Neutrophil (primary cell): ENCODE measurements around the gene EFCAB5.

Experiments used
- H3K27ac ChIP-seq: fragments of 200-600 bp; sonication (generic); 2 replicates; pipeline ENCODE4 v1.5.1; 2016; ENCODE audit warnings: mild to moderate bottlenecking, moderate library complexity
- H3K27me3 ChIP-seq: fragments of 200-600 bp; sonication (generic); 2 replicates; pipeline ENCODE4 v1.6.0; 2016; ENCODE audit warnings: mild to moderate bottlenecking
- H3K36me3 ChIP-seq: fragments of 200-600 bp; sonication (generic); 2 replicates; pipeline ENCODE4 v1.5.1; 2017
- H3K4me1 ChIP-seq, 2 experiments: fragments of 200-600 bp in 1 of 2; sonication (generic) in 1 of 2; 1 replicate in 1 of 2; 2 replicates in 1 of 2; pipeline versions ENCODE4 v1.5.1 to v1.6.1; 2013 to 2016; ENCODE audit warnings: low read depth in 1 of 2, low read length in 1 of 2, mild to moderate bottlenecking in 1 of 2, moderate library complexity in 1 of 2; ENCODE audit not compliant: control insufficient read depth in 1 of 2, insufficient read depth in 1 of 2
- H3K4me3 ChIP-seq, 2 experiments: fragments of 200-600 bp in 1 of 2; sonication (generic) in 1 of 2; 1 replicate in 1 of 2; 2 replicates in 1 of 2; pipeline ENCODE4 v1.5.1; 2013 to 2016; ENCODE audit warnings: low read depth in 1 of 2, low read length in 1 of 2, mild to moderate bottlenecking in 1 of 2, moderate library complexity in 1 of 2
- H3K9me3 ChIP-seq: fragments of 200-600 bp; sonication (generic); 2 replicates; pipeline ENCODE4 v1.5.1; 2016
- TF ChIP-seq, protein P1 (sequence below): fragments of 200-600 bp; sonication (generic); IDR thresholded peaks from 2 replicates; pipeline ENCODE4 v1.5.1; 2016; ENCODE audit warnings: antibody characterized with exemption

EFCAB5 gene

DNA sequence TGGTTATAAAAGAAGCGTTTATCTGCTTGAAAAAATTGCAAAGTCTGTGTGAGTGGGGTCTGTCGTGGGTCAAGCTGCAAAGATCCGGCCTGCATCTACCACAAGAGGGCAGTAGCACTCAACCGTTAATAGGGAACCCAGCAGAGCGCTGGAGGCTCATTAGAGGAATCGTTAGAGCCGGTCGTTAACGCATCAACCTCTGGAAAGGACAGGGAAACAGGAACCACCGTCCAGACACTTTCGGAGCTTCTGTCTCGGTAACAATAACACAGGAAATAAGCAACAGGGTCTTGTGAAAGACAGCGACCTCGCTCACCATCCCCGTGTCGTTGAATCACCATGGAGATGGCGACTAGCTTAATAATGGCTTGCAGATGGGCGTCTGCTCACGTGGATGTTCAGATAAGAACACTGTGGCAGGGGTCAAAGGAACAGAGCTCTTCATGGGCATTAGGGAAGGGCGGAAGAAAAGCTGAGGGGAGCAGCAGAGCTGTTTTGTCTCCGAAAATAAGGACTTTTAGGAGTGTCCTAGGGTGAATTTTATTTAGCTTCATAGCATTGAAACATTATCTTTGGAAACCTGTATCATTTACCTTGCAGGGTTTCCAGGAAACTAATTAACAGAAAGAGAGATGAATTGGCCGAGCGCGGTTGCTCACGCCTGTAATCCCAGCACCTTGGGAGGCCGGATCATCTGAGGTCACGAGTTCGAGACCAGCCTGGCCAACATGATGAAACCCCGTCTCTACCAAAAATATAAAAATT is 163.3 kb downstream of the EFCAB5 start:
- Histone ChIP-seq H3K27ac (peak overlapping the region; percentile 71), H3K27me3 (no peaks in the 10 kb centered on the region), H3K36me3 (no peaks in the 10 kb centered on the region), H3K9me3 (no peaks in the 10 kb centered on the region), H3K4me1 (peaks cover 14% of the 10 kb centered on the region in 2 experiments), H3K4me3 (peak overlapping the region; percentile 38 to 39)
- TF ChIP-seq, protein P1, sequence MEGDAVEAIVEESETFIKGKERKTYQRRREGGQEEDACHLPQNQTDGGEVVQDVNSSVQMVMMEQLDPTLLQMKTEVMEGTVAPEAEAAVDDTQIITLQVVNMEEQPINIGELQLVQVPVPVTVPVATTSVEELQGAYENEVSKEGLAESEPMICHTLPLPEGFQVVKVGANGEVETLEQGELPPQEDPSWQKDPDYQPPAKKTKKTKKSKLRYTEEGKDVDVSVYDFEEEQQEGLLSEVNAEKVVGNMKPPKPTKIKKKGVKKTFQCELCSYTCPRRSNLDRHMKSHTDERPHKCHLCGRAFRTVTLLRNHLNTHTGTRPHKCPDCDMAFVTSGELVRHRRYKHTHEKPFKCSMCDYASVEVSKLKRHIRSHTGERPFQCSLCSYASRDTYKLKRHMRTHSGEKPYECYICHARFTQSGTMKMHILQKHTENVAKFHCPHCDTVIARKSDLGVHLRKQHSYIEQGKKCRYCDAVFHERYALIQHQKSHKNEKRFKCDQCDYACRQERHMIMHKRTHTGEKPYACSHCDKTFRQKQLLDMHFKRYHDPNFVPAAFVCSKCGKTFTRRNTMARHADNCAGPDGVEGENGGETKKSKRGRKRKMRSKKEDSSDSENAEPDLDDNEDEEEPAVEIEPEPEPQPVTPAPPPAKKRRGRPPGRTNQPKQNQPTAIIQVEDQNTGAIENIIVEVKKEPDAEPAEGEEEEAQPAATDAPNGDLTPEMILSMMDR, result peak; percentile 82

- H3K4me3 ChIP-seq, result no peak overlapping the region
- TF ChIP-seq, protein P1, result no peak
- no peaks in the 10 kb centered on the region for H3K36me3 ChIP-seq
- no peaks in the 10 kb centered on the region for H3K27me3 ChIP-seq
- peaks cover 10 to 15% of the 10 kb centered on the region in 2 experiments for H3K4me1 ChIP-seq
- H3K9me3 ChIP-seq, result no peaks in the 10 kb centered on the region
- H3K27ac ChIP-seq, result no peak overlapping the region
Measured at GRCh38 chr17:30112794-30113193, 171.4 kb downstream of the EFCAB5 start.

- H3K4me1 ChIP-seq, result peaks cover 10 to 18% of the 10 kb centered on the region in 2 experiments
- TF ChIP-seq, protein P1, result no peak
- no peaks in the 10 kb centered on the region for H3K36me3 ChIP-seq
- H3K27me3 ChIP-seq, result no peaks in the 10 kb centered on the region
- H3K4me3 ChIP-seq, result no peak overlapping the region
- no peaks in the 10 kb centered on the region for H3K9me3 ChIP-seq
- no peak overlapping the region for H3K27ac ChIP-seq
Measured at GRCh38 chr17:30113213-30113612, 171.8 kb downstream of the EFCAB5 start.

DNA sequence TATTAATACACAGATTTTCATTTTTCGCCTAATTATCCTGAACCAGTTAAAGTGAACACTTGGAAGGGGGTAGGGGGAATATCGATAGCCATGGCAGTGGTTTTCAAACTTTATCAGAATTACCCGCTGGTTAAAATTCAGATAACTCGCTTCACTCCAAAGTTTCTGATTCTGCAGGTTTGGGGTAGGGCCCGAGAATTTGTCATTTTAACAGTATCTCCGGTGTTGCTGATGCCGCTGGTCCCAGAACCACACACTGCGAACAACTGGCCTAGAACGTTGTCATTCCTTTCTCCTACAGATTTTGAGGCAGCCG is 174.9 kb downstream of the EFCAB5 start:
- H3K36me3 ChIP-seq, result no peaks in the 10 kb centered on the region
- no peaks in the 10 kb centered on the region for H3K27me3 ChIP-seq
- TF ChIP-seq, protein P1, result no peak
- peaks cover 10 to 18% of the 10 kb centered on the region in 2 experiments for H3K4me1 ChIP-seq
- H3K27ac ChIP-seq, result peak overlapping the region; percentile 92
- H3K9me3 ChIP-seq, result no peaks in the 10 kb centered on the region
- peak overlapping the region; percentile 82 to 88 for H3K4me3 ChIP-seq

DNA sequence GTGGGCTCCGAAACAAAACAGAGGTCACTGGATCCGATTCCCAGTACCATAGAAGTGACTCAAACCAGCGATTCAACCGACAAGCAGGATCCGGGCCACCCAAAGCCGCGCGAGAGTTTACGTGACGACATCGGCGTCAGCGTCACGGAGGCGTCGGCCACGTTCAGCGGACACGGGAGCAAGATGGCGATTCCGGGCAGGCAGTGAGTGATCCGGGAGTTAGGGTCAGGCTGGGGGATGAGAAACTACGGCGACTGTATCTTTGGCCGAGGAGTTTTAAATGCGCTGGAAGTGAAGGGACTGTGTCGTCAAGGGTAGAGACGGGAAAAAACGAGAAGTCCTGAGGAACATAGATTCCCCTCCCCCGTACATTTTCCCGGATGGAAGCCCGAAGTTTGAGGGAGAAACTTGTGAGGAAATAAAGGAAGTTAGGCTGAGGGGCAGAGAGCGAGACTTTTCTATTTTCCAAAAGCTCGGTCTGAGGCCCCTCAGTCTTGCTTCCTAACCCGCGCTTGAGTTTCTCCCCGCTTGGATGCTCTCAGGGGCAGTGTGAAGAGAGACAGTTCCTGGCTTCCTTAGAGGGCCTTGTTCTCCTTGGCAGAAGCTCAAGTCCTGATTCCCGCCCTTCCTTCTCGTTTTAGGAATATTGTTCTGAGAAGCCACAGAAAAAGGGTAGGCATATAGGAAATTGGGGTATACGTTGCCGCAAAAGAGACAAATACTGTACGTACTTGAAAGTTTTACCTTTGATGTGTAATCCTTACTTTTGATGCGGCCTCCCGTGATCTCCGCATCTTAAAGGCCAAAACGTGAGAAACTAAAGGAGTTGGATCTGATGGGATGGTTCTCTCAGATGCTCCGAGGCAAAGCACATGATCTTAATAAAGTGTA is 175.5 kb downstream of the EFCAB5 start, which contains the start of gene NSRP1:
NSRP1 (plus strand) TSS at position 156 of the 891 bp plus-strand sequence; CDS start at position 184, 28 bp downstream.
- TF ChIP-seq, protein P1, result no peak
- H3K4me1 ChIP-seq, result peaks cover 10 to 18% of the 10 kb centered on the region in 2 experiments
- peaks cover 4% of the 10 kb centered on the region for H3K36me3 ChIP-seq
- no peaks in the 10 kb centered on the region for H3K9me3 ChIP-seq
- peak within 1 kb of the TSS; percentile 92 for H3K27ac ChIP-seq
- peak within 1 kb of the TSS; percentile 82 to 88 for H3K4me3 ChIP-seq
- H3K27me3 ChIP-seq, result no peaks in the 10 kb centered on the region
